ENCODE results near the gene NPLOC4. TPM values are rescaled to one million over a fixed set of nuclear protein-coding genes. Genes with fewer than 3 reads are reported as not detected.

Gene NPLOC4
- total RNA-seq, 1 donor from 2014 or later = 87.5 TPM

- DNase-seq = no peak
- Histone ChIP-seq H3K27me3 (ENCODE audit: low read depth) (no peaks in the 10 kb centered on the region), H3K9me3 (replicated peaks) (no peaks in the 10 kb centered on the region), H3K27ac (replicated peaks) (no peak overlapping the region), H3K4me3 (no peak overlapping the region), H3K4me1 (peaks cover 16% of the 10 kb centered on the region), H3K36me3 (peaks cover 8% of the 10 kb centered on the region)
- no peak for TF ChIP-seq CTCF (IDR thresholded peaks at IDR 0.05; ENCODE audit: borderline replicate concordance)
- intact Hi-C loops (cut with micrococcal nuclease) = no loop called here
Observed at GRCh38 chr17:81660441-81660840, 23.5 kb upstream of the NPLOC4 start.

GRCh38 chr17:81659038-81659437, 22.1 kb upstream of the NPLOC4 start:
- no peak for TF ChIP-seq CTCF (IDR thresholded peaks at IDR 0.05; ENCODE audit: borderline replicate concordance)

GRCh38 chr17:81656835-81657234, 19.9 kb upstream of the NPLOC4 start:
- intact Hi-C loops (cut with micrococcal nuclease) = no loop called here
- no peak for TF ChIP-seq CTCF (IDR thresholded peaks at IDR 0.05; ENCODE audit: borderline replicate concordance)
- H3K27ac ChIP-seq (replicated peaks) = no peak overlapping the region
- H3K4me1 ChIP-seq = peaks cover 10% of the 10 kb centered on the region
- no peak for DNase-seq
- peaks cover 24% of the 10 kb centered on the region for H3K27me3 ChIP-seq (ENCODE audit: low read depth)
- no peak overlapping the region for H3K4me3 ChIP-seq
- no peaks in the 10 kb centered on the region for H3K9me3 ChIP-seq (replicated peaks)
- no peaks in the 10 kb centered on the region for H3K36me3 ChIP-seq

More at GRCh38 chr17:81659038-81659437, 22.1 kb upstream of the NPLOC4 start:
- no peak for DNase-seq
- H3K27me3 ChIP-seq (ENCODE audit: low read depth) = peaks cover 4% of the 10 kb centered on the region
- intact Hi-C loops (cut with micrococcal nuclease) = no loop called here
- no peaks in the 10 kb centered on the region for H3K9me3 ChIP-seq (replicated peaks)
- H3K4me3 ChIP-seq = no peak overlapping the region
- H3K36me3 ChIP-seq = no peaks in the 10 kb centered on the region
- peaks cover 10% of the 10 kb centered on the region for H3K4me1 ChIP-seq
- H3K27ac ChIP-seq (replicated peaks) = no peak overlapping the region

GRCh38 chr17:81656118-81656743, 19.3 kb upstream of the NPLOC4 start, which contains the start of gene PDE6G:
TSS of gene PDE6G (minus strand) at chr17:81656542. CDS start at chr17:81653305, 3,237 bp downstream.
- TF ChIP-seq CTCF (IDR thresholded peaks at IDR 0.05; ENCODE audit: borderline replicate concordance) = no peak
- Histone ChIP-seq H3K4me1 (peaks cover 10% of the 10 kb centered on the region), H3K9me3 (replicated peaks) (no peaks in the 10 kb centered on the region), H3K27me3 (ENCODE audit: low read depth) (peaks cover 30% of the 10 kb centered on the region), H3K4me3 (no peak within 1 kb of the TSS), H3K27ac (replicated peaks) (no peak within 1 kb of the TSS), H3K36me3 (no peaks in the 10 kb centered on the region)
- no peak for DNase-seq
- intact Hi-C loops (cut with micrococcal nuclease) = no loop called here

GRCh38 chr17:81655378-81656117, 18.6 kb upstream of the NPLOC4 start:
- no peak for DNase-seq
- TF ChIP-seq CTCF (IDR thresholded peaks at IDR 0.05; ENCODE audit: borderline replicate concordance) = no peak
- H3K36me3 ChIP-seq = no peaks in the 10 kb centered on the region
- intact Hi-C loops (cut with micrococcal nuclease) = no loop called here
- H3K9me3 ChIP-seq (replicated peaks) = no peaks in the 10 kb centered on the region
- no peak overlapping the region for H3K27ac ChIP-seq (replicated peaks)
- peaks cover 10% of the 10 kb centered on the region for H3K4me1 ChIP-seq
- H3K4me3 ChIP-seq = no peak overlapping the region
- H3K27me3 ChIP-seq (ENCODE audit: low read depth) = peaks cover 37% of the 10 kb centered on the region
